ENCODE data around the gene PLPPR4. TPM values are rescaled to one million over a fixed set of nuclear protein-coding genes. Genes with fewer than 3 reads are reported as not detected.

The PLPPR4 gene
- polyA plus RNA-seq, 1 of the 3 experiments (the other 2 are of a cell fraction), result 0.61 TPM

- WGBS (ENCODE audit: low lambda C conversion rate), result 82% methylated on average over 2 of the region's 2 CpGs
- TF ChIP-seq RAD21 (IDR thresholded peaks at IDR 0.05; ENCODE audit: low read length) (no peak), RFX5 (IDR thresholded peaks at IDR 0.05; ENCODE audit: low read length) (no peak), ZBTB33 (IDR thresholded peaks at IDR 0.05; ENCODE audit: borderline replicate concordance, low read depth) (no peak), YY1 (IDR thresholded peaks at IDR 0.05; ENCODE audit: low read depth) (no peak), EP300 (IDR thresholded peaks at IDR 0.05; ENCODE audit: borderline replicate concordance in 1 of 2, low read depth in 1 of 2, low read length in 1 of 2) (no peak), MXI1 (IDR thresholded peaks at IDR 0.05; ENCODE audit: low read depth, low read length) (no peak), FOXM1 (IDR thresholded peaks at IDR 0.05; ENCODE audit: low read depth) (no peak), SMC3 (IDR thresholded peaks at IDR 0.05; ENCODE audit: low read depth, low read length) (no peak), NRF1 (IDR thresholded peaks at IDR 0.05; ENCODE audit: low read depth, low read length) (no peak), TEAD4 (IDR thresholded peaks at IDR 0.05; ENCODE audit: borderline replicate concordance, insufficient read depth) (no peak), FOXJ3 (CRISPR knock-in tag; IDR thresholded peaks at IDR 0.05) (no peak), EZH2phosphoT487 (IDR thresholded peaks at IDR 0.05; ENCODE audit: borderline replicate concordance, low read depth) (no peak), MEF2A (IDR thresholded peaks at IDR 0.05; ENCODE audit: borderline replicate concordance, low read depth) (no peak), USF1 (IDR thresholded peaks at IDR 0.05; ENCODE audit: borderline replicate concordance, low read depth) (no peak)
- Histone ChIP-seq H3K36me3 (replicated peaks in 1 of 2; ENCODE audit: control insufficient read depth in 1 of 2, insufficient read depth in 2 of 2, low read length in 1 of 2) (peaks cover 0 to 13% of the 10 kb centered on the region in 2 experiments), H4K20me1 (ENCODE audit: insufficient read depth) (no peaks in the 10 kb centered on the region), H3K9me3 (no peaks in the 10 kb centered on the region), H3K27ac (ENCODE audit: low read depth in 2 of 2, low read length in 1 of 2) (no peak overlapping the region; a peak in 1 of 4 replicates), H3K4me3 (ENCODE audit: low read depth in 2 of 2, low read length in 1 of 2) (no peak overlapping the region), H3F3A (replicated peaks; ENCODE audit: insufficient read depth) (no peaks in the 10 kb centered on the region), H3K4me2 (no peak overlapping the region), H3K27me3 (ENCODE audit: insufficient read depth) (no peaks in the 10 kb centered on the region), H3K9ac (no peak overlapping the region), H2AFZ (ENCODE audit: low read depth) (no peak overlapping the region), H3K4me1 (ENCODE audit: control insufficient read depth in 1 of 2, insufficient read depth in 2 of 2, low read depth in 1 of 2, low read length in 1 of 2) (no peaks in the 10 kb centered on the region; a peak in 1 of 4 replicates), H3K9me2 (no peaks in the 10 kb centered on the region), H3K79me2 (ENCODE audit: insufficient read depth) (no peaks in the 10 kb centered on the region)
- DNase-seq, result no peak
- ChIA-PET POLR2A (no interaction called here), CTCF (no interaction called here)
Observed at GRCh38 chr1:99297923-99298322, 33.6 kb downstream of the PLPPR4 start.

GRCh38 chr1:99304725-99305282 lies 40.5 kb downstream of the PLPPR4 start:
- Histone ChIP-seq H3F3A (replicated peaks; ENCODE audit: insufficient read depth) (no peaks in the 10 kb centered on the region), H3K4me3 (ENCODE audit: low read depth in 2 of 2, low read length in 1 of 2) (no peak overlapping the region), H3K27ac (ENCODE audit: low read depth in 2 of 2, low read length in 1 of 2) (no peak overlapping the region; a peak in 1 of 4 replicates), H3K4me2 (no peak overlapping the region), H4K20me1 (ENCODE audit: insufficient read depth) (no peaks in the 10 kb centered on the region), H3K4me1 (ENCODE audit: control insufficient read depth in 1 of 2, insufficient read depth in 2 of 2, low read depth in 1 of 2, low read length in 1 of 2) (no peaks in the 10 kb centered on the region), H3K79me2 (ENCODE audit: insufficient read depth) (no peaks in the 10 kb centered on the region), H3K27me3 (ENCODE audit: insufficient read depth) (no peaks in the 10 kb centered on the region), H3K36me3 (replicated peaks in 1 of 2; ENCODE audit: control insufficient read depth in 1 of 2, insufficient read depth in 2 of 2, low read length in 1 of 2) (peaks cover 0 to 11% of the 10 kb centered on the region in 2 experiments), H3K9me2 (no peaks in the 10 kb centered on the region), H2AFZ (ENCODE audit: low read depth) (no peak overlapping the region), H3K9ac (no peak overlapping the region), H3K9me3 (no peaks in the 10 kb centered on the region)
- DNase-seq, result no peak
- WGBS (ENCODE audit: low lambda C conversion rate), result 71% methylated on average over 5 of the region's 5 CpGs
- ChIA-PET POLR2A (no interaction called here), CTCF (interaction anchor here (1.3 kb wide), 1 partner anchor 124 kb away, joined by 5 read pairs; no protein-coding TSS in a partner anchor)
- TF ChIP-seq FOSL2 (IDR thresholded peaks at IDR 0.05; ENCODE audit: borderline replicate concordance, low read depth) (no peak), TEAD4 (IDR thresholded peaks at IDR 0.05; ENCODE audit: borderline replicate concordance, insufficient read depth) (no peak)
- TF ChIP-seq, protein P1, sequence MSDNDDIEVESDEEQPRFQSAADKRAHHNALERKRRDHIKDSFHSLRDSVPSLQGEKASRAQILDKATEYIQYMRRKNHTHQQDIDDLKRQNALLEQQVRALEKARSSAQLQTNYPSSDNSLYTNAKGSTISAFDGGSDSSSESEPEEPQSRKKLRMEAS (IDR thresholded peaks at IDR 0.05; ENCODE audit: low read depth), result no peak
